Neural progenitor cell (in vitro differentiated cells): ENCODE measurements around the gene FYN.

ENCODE experiments used
- EZH2 ChIP-seq: fragments of 200-600 bp; sonication (generic); IDR thresholded peaks from 2 replicates; pipeline ENCODE4 v1.6.1; 2017; ENCODE audit warnings: antibody characterized with exemption, mild to moderate bottlenecking, moderate library complexity
- TF ChIP-seq, protein P1 (sequence below): fragments of 200-600 bp; sonication (generic); IDR thresholded peaks from 2 replicates; pipeline ENCODE4 v1.5.1; 2017; ENCODE audit warnings: antibody characterized with exemption, mild to moderate bottlenecking

DNA sequence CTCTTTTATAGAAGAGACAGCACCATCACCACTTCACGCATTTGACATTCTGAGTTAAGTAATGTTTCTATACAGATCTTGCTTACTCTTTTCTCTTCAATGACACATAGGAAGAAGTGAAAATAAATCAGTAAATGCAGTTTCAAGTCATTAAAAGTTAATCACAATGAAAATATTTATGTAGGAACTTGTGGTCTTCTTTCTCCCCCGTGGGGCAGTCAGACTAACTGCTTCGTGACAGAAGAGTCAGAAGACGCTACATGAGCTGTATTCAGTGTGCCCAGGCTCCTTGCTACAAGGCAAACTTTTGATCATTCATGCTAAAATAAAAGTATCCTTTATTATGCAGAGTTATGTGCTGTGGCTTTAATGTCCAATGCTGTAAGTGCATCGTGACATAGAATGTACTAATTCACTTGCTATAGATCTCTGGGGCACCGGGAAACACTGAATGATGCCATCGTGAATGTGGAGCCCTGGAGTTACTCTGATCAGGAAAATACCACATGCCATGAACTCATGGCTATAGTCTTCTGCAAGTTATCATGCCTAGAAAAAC lies 149.8 kb downstream of the FYN start:
- TF ChIP-seq EZH2: no peak
- TF ChIP-seq, protein P1, sequence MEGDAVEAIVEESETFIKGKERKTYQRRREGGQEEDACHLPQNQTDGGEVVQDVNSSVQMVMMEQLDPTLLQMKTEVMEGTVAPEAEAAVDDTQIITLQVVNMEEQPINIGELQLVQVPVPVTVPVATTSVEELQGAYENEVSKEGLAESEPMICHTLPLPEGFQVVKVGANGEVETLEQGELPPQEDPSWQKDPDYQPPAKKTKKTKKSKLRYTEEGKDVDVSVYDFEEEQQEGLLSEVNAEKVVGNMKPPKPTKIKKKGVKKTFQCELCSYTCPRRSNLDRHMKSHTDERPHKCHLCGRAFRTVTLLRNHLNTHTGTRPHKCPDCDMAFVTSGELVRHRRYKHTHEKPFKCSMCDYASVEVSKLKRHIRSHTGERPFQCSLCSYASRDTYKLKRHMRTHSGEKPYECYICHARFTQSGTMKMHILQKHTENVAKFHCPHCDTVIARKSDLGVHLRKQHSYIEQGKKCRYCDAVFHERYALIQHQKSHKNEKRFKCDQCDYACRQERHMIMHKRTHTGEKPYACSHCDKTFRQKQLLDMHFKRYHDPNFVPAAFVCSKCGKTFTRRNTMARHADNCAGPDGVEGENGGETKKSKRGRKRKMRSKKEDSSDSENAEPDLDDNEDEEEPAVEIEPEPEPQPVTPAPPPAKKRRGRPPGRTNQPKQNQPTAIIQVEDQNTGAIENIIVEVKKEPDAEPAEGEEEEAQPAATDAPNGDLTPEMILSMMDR: no peak
